ENCODE data around the gene EPB41L2.

The EPB41L2 gene

GRCh38 chr6:131035582-131035981 is 27.5 kb downstream of the EPB41L2 start:
- DNase-seq (ENCODE audit: low read depth), result no peak
- H3K4me3 ChIP-seq (ENCODE audit: low read depth, low read length), result no peak overlapping the region
- no peak for TF ChIP-seq CTCF (IDR thresholded peaks at IDR 0.05; ENCODE audit: low read depth, low read length, missing control alignments)
- in situ Hi-C loops (cut with HindIII; ENCODE audit: low sequenced_read_pairs), result loop anchor here (5.0 kb wide), 1 partner anchor 37 kb away; no protein-coding TSS in a partner anchor

GRCh38 chr6:131033631-131034030 is 29.4 kb downstream of the EPB41L2 start:
- H3K4me3 ChIP-seq (ENCODE audit: low read depth, low read length), result no peak overlapping the region
- TF ChIP-seq CTCF (IDR thresholded peaks at IDR 0.05; ENCODE audit: low read depth, low read length, missing control alignments), result no peak
- no peak for DNase-seq (ENCODE audit: low read depth)
- in situ Hi-C loops (cut with HindIII; ENCODE audit: low sequenced_read_pairs), result no loop called here

- no peak overlapping the region for H3K4me3 ChIP-seq (ENCODE audit: low read depth, low read length)
- DNase-seq (ENCODE audit: low read depth), result peak; percentile 22
- in situ Hi-C loops (cut with HindIII; ENCODE audit: low sequenced_read_pairs), result no loop called here
- no peak for TF ChIP-seq CTCF (IDR thresholded peaks at IDR 0.05; ENCODE audit: low read depth, low read length, missing control alignments)
Observed at GRCh38 chr6:131029626-131030297, 33.3 kb downstream of the EPB41L2 start.

GRCh38 chr6:131027326-131027725 is 35.7 kb downstream of the EPB41L2 start:
- H3K4me3 ChIP-seq (ENCODE audit: low read depth, low read length), result no peak overlapping the region
- in situ Hi-C loops (cut with HindIII; ENCODE audit: low sequenced_read_pairs), result no loop called here
- DNase-seq (ENCODE audit: low read depth), result no peak
- no peak for TF ChIP-seq CTCF (IDR thresholded peaks at IDR 0.05; ENCODE audit: low read depth, low read length, missing control alignments)

- H3K4me3 ChIP-seq (ENCODE audit: low read depth, low read length), result no peak overlapping the region
- DNase-seq (ENCODE audit: low read depth), result no peak
- in situ Hi-C loops (cut with HindIII; ENCODE audit: low sequenced_read_pairs), result no loop called here
- no peak for TF ChIP-seq CTCF (IDR thresholded peaks at IDR 0.05; ENCODE audit: low read depth, low read length, missing control alignments)
Observed at GRCh38 chr6:131026243-131026642, 36.8 kb downstream of the EPB41L2 start.

GRCh38 chr6:131024565-131024964 is 38.5 kb downstream of the EPB41L2 start:
- DNase-seq (ENCODE audit: low read depth), result no peak
- in situ Hi-C loops (cut with HindIII; ENCODE audit: low sequenced_read_pairs), result no loop called here
- H3K4me3 ChIP-seq (ENCODE audit: low read depth, low read length), result no peak overlapping the region
- TF ChIP-seq CTCF (IDR thresholded peaks at IDR 0.05; ENCODE audit: low read depth, low read length, missing control alignments), result no peak

Data from astrocyte of the cerebellum (primary cell).